CD4-positive, alpha-beta memory T cell (primary cell): ENCODE results near the gene RBFA. TPM values are rescaled to one million over a fixed set of nuclear protein-coding genes. Genes with fewer than 3 reads are reported as not detected.

Experiments used
- CTCF ChIA-PET: fragments of 350-600 bp; sonication (Branson Sonifier 250); formaldehyde crosslinking; loops from one replicate; lab custom pipeline; 2021; ENCODE audit warnings: inconsistent platforms; ENCODE audit not compliant: partially characterized antibody; lab: Charles Lee
- POLR2A ChIA-PET: fragments of 350-600 bp; sonication (Branson Sonifier 250); formaldehyde crosslinking; loops from one replicate; lab custom pipeline; 2021; ENCODE audit not compliant: partially characterized antibody; lab: Charles Lee
- DNase-seq, 5 donors: peaks; one replicate each; pipeline versions ENCODE4 v3.0.0 to v3.0.0-alpha.2; 2020 to 2022; ENCODE audit warnings: mixed read lengths in 1 of 5
- H3K27ac ChIP-seq: one replicate; pipeline ENCODE4 v1.7.0; 2013; ENCODE audit warnings: low read depth, low read length
- H3K27me3 ChIP-seq: 2 replicates; pipeline ENCODE4 v1.7.0; 2013; ENCODE audit warnings: mild to moderate bottlenecking, low read length, moderate library complexity; ENCODE audit not compliant: insufficient read depth
- H3K36me3 ChIP-seq: 2 replicates; pipeline ENCODE4 v1.7.0; 2013; ENCODE audit warnings: mild to moderate bottlenecking, low read length, moderate library complexity; ENCODE audit not compliant: insufficient read depth
- H3K4me1 ChIP-seq: 2 replicates; pipeline ENCODE4 v1.7.0; 2013; ENCODE audit warnings: mild to moderate bottlenecking, low read length, moderate library complexity; ENCODE audit not compliant: insufficient read depth
- H3K4me3 ChIP-seq, 2 donors: one replicate each; pipeline ENCODE4 v1.7.0; 2013; ENCODE audit warnings: low read length in 2 of 2, mild to moderate bottlenecking in 1 of 2
- H3K9me3 ChIP-seq, 2 donors: one replicate each; pipeline ENCODE4 v1.7.0; 2013; ENCODE audit warnings: low read length in 2 of 2, control low read depth in 1 of 2; ENCODE audit not compliant: control insufficient read depth in 1 of 2
- H3K27ac Mint-ChIP-seq, 7 donors: one replicate each; pipeline ENCODE4 v1.8.0; 2020 to 2021; ENCODE audit warnings: mixed read lengths in 7 of 7, mild to moderate bottlenecking in 6 of 7, inconsistent platforms in 3 of 7, moderate library complexity in 3 of 7
- H3K27me3 Mint-ChIP-seq, 2 donors: one replicate each; pipeline ENCODE4 v1.8.0; 2020 to 2021; ENCODE audit warnings: mixed read lengths in 2 of 2
- H3K36me3 Mint-ChIP-seq, 2 donors: one replicate each; pipeline ENCODE4 v1.8.0; 2020 to 2021; ENCODE audit warnings: mixed read lengths in 2 of 2, inconsistent platforms in 1 of 2, mild to moderate bottlenecking in 1 of 2
- H3K4me1 Mint-ChIP-seq, 4 donors: one replicate each; pipeline ENCODE4 v1.8.0; 2020 to 2021; ENCODE audit warnings: mixed read lengths in 4 of 4, mild to moderate bottlenecking in 1 of 4
- H3K4me3 Mint-ChIP-seq, 8 donors: one replicate each; pipeline ENCODE4 v1.8.0; 2020 to 2021; ENCODE audit warnings: mixed read lengths in 8 of 8, mild to moderate bottlenecking in 7 of 8, moderate library complexity in 6 of 8, inconsistent platforms in 3 of 8
- H3K9me3 Mint-ChIP-seq, 8 donors: one replicate each; pipeline ENCODE4 v1.8.0; 2020 to 2021; ENCODE audit warnings: mixed read lengths in 8 of 8, mild to moderate bottlenecking in 5 of 8, inconsistent platforms in 3 of 8, moderate library complexity in 1 of 8
- intact Hi-C: fragments of 100-400 bp; cut with micrococcal nuclease; formaldehyde crosslinking; loops from one replicate; pipeline ENCODE4 v1.15.1; 2023
- polyA plus RNA-seq, 2 donors: library from polyadenylated mRNA; unstranded; fragments of 300-500 nt; fragmentation: Illumina TruSeq; gene quantifications; one replicate each; pipeline ENCODE4 v1.2.3, GENCODE V29; 2021
- total RNA-seq, 2 experiments: library from RNA; stranded (reverse); gene quantifications; one replicate each; pipeline ENCODE4 v1.2.3, GENCODE V29; 2021

Gene RBFA
- total and polyA plus RNA-seq, 4 experiments from 2014 or later = 8.8 to 14.9 (median 12.0) TPM

DNA sequence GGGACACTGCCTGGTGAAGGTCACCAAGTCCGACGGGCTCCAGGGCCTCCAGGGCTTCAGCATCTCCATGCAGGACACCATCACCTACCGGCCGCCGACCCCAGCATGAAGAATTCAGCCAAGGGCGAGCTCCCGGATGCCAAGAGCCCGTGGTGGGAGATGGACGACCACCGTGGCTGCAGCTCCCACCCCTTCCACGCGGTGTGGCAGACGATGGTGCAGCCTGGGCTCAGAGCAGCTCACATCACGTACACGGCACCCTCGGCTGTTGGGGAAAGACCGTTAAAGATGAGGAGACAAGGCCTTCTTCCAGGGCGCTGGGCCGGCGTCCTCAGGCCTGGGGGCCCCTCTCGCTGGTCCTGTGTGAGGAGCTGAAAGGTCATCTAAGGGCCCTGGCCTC lies 43.6 kb downstream of the RBFA start:
- H3K36me3 ChIP-seq = no peaks in the 10 kb centered on the region
- H3K4me3 Mint-ChIP-seq = no peak overlapping the region
- intact Hi-C loops = no loop called here
- H3K9me3 ChIP-seq = no peaks in the 10 kb centered on the region
- no peak overlapping the region for H3K27ac ChIP-seq
- no peak overlapping the region for H3K27ac Mint-ChIP-seq
- no peaks in the 10 kb centered on the region for H3K27me3 ChIP-seq
- peaks cover 2 to 13% of the 10 kb centered on the region in 2 donors for H3K27me3 Mint-ChIP-seq
- POLR2A ChIA-PET = no interaction called here
- no peak for DNase-seq
- no peaks in the 10 kb centered on the region for H3K36me3 Mint-ChIP-seq
- CTCF ChIA-PET = no interaction called here
- H3K9me3 Mint-ChIP-seq = peaks cover 0 to 2% (median 0%) of the 10 kb centered on the region in 8 donors
- no peaks in the 10 kb centered on the region for H3K4me1 Mint-ChIP-seq
- H3K4me3 ChIP-seq = no peak overlapping the region
- no peaks in the 10 kb centered on the region for H3K4me1 ChIP-seq

Other genes with a start within 250 kb of the RBFA start
- not detected for gene KCNG2, start 236.5 kb upstream of the RBFA start, total RNA-seq
- not detected for gene KCNG2, start 236.5 kb upstream of the RBFA start, polyA plus RNA-seq
- gene SLC66A2, start 82.8 kb upstream of the RBFA start, total RNA-seq = 10 to 100 TPM; 26.0 to 26.4 TPM
- gene SLC66A2, start 82.8 kb upstream of the RBFA start, polyA plus RNA-seq = 10 to 100 TPM; 15.7 to 21.3 TPM
- gene HSBP1L1, start 69.8 kb upstream of the RBFA start, total RNA-seq = 10 to 100 TPM; 30.7 to 34.8 TPM
- gene HSBP1L1, start 69.8 kb upstream of the RBFA start, polyA plus RNA-seq = 10 to 100 TPM; 12.7 to 18.2 TPM
- gene TXNL4A, start 45.9 kb upstream of the RBFA start, total RNA-seq = 10 to 100 TPM; 72.6 to 76.1 TPM
- 100 to 1,000 TPM; 213 to 224 TPM for gene TXNL4A, start 45.9 kb upstream of the RBFA start, polyA plus RNA-seq
- 10 to 100 TPM; 20.2 to 20.9 TPM for gene ADNP2, start 74.8 kb downstream of the RBFA start, total RNA-seq
- gene ADNP2, start 74.8 kb downstream of the RBFA start, polyA plus RNA-seq = 1 to 10 TPM; 7.1 to 9.2 TPM
- 1 to 10 TPM in 1 of 2 experiments, under 1 TPM in 1; 0.28 to 1.3 TPM for gene PARD6G, start 213.1 kb downstream of the RBFA start, total RNA-seq
- gene PARD6G, start 213.1 kb downstream of the RBFA start, polyA plus RNA-seq = under 1 TPM in 1 of 2 donors, not detected in 1; 0.13 TPM